Measurements from ENCODE around the gene SCAF4. TPM values are rescaled to one million over a fixed set of nuclear protein-coding genes. Genes with fewer than 3 reads are reported as not detected.

The SCAF4 gene
- total and polyA plus RNA-seq, 2 donors (not counting 1 experiment from before 2014, with no cell fraction given), result 42.3 to 110 TPM

- intact Hi-C loops (cut with micrococcal nuclease), result no loop called here
- H4K20me1 ChIP-seq (ENCODE audit: control insufficient read depth, insufficient read depth, low read length, poor library complexity, severe bottlenecking), result no peaks in the 10 kb centered on the region
- no peak overlapping the region for H3K4me2 ChIP-seq (replicated peaks; ENCODE audit: low read depth, low read length, poor library complexity, severe bottlenecking)
- ChIA-PET CTCF (no interaction called here), POLR2A (no interaction called here)
- no peak overlapping the region for H3K27ac ChIP-seq (ENCODE audit: low read length in 2 of 2)
- H3K27ac Mint-ChIP-seq, result no peak overlapping the region
- DNase-seq (no peak), ATAC-seq (ENCODE audit: low read depth) (no peak)
- peaks cover 3% of the 10 kb centered on the region for H3K9me3 Mint-ChIP-seq (ENCODE audit: insufficient read depth)
- no peaks in the 10 kb centered on the region for H3K79me2 ChIP-seq (ENCODE audit: control insufficient read depth, insufficient read depth, low read length)
- no peak overlapping the region for H3K4me3 ChIP-seq (ENCODE audit: control extremely low read depth in 1 of 5, extremely low read depth in 1 of 5, insufficient read depth in 1 of 5, low read depth in 2 of 5, low read length in 4 of 5)
- no peak overlapping the region for H2AFZ ChIP-seq (ENCODE audit: insufficient read depth, low read depth, low read length, poor library complexity, severe bottlenecking)
- no CpG with 5 or more reads among the region's 3 CpGs for WGBS (ENCODE audit: insufficient coverage)
- H3K36me3 ChIP-seq (replicated peaks in 1 of 2; ENCODE audit: control extremely low read depth in 1 of 2, control insufficient read depth in 1 of 2, extremely low read depth in 1 of 2, insufficient read depth in 2 of 2, low read length in 1 of 2), result no peaks in the 10 kb centered on the region
- no peak overlapping the region for H3K9ac ChIP-seq (ENCODE audit: low read length)
- H3K9me3 ChIP-seq (ENCODE audit: control extremely low read depth in 1 of 3, control insufficient read depth in 2 of 3, insufficient read depth in 1 of 3, low read length in 2 of 3), result peaks cover 0 to 6% (median 0%) of the 10 kb centered on the region in 3 donors
- H3K4me3 Mint-ChIP-seq, result no peak overlapping the region
- peaks cover 7 to 17% of the 10 kb centered on the region in 2 donors for H3K4me1 ChIP-seq (ENCODE audit: control insufficient read depth in 2 of 2, insufficient read depth in 2 of 2, low read length in 2 of 2)
- TF ChIP-seq CTCF (IDR thresholded peaks at IDR 0.05) (no peak), EZH2 (IDR thresholded peaks at IDR 0.05; ENCODE audit: borderline replicate concordance, insufficient read depth, low read depth, low read length, poor library complexity, severe bottlenecking) (no peak)
- H3K27me3 Mint-ChIP-seq, result no peaks in the 10 kb centered on the region
- H3K27me3 ChIP-seq (replicated peaks in 1 of 4; ENCODE audit: control extremely low read depth in 1 of 4, control insufficient read depth in 3 of 4, insufficient read depth in 4 of 4, low read length in 3 of 4), result no peaks in the 10 kb centered on the region
- H3K4me1 Mint-ChIP-seq, result peaks cover 20% of the 10 kb centered on the region
Measured at GRCh38 chr21:31650930-31651329, 81.0 kb downstream of the SCAF4 start.

- ATAC-seq (ENCODE audit: low read depth), result peak; percentile 24
- Histone ChIP-seq H4K20me1 (ENCODE audit: control insufficient read depth, insufficient read depth, low read length, poor library complexity, severe bottlenecking) (no peaks in the 10 kb centered on the region), H3K4me3 (ENCODE audit: control extremely low read depth in 1 of 5, extremely low read depth in 1 of 5, insufficient read depth in 1 of 5, low read depth in 2 of 5, low read length in 4 of 5) (peak overlapping the region in 1 of 5 experiments; percentile 30), H3K27ac (ENCODE audit: low read length in 2 of 2) (no peak overlapping the region), H3K36me3 (replicated peaks in 1 of 2; ENCODE audit: control extremely low read depth in 1 of 2, control insufficient read depth in 1 of 2, extremely low read depth in 1 of 2, insufficient read depth in 2 of 2, low read length in 1 of 2) (no peaks in the 10 kb centered on the region), H2AFZ (ENCODE audit: insufficient read depth, low read depth, low read length, poor library complexity, severe bottlenecking) (peak overlapping the region; percentile 25), H3K27me3 (replicated peaks in 1 of 4; ENCODE audit: control extremely low read depth in 1 of 4, control insufficient read depth in 3 of 4, insufficient read depth in 4 of 4, low read length in 3 of 4) (no peaks in the 10 kb centered on the region), H3K4me1 (ENCODE audit: control insufficient read depth in 2 of 2, insufficient read depth in 2 of 2, low read length in 2 of 2) (peaks cover 0 to 10% of the 10 kb centered on the region in 2 donors), H3K79me2 (ENCODE audit: control insufficient read depth, insufficient read depth, low read length) (no peaks in the 10 kb centered on the region), H3K4me2 (replicated peaks; ENCODE audit: low read depth, low read length, poor library complexity, severe bottlenecking) (peak overlapping the region; percentile 36), H3K9me3 (ENCODE audit: control extremely low read depth in 1 of 3, control insufficient read depth in 2 of 3, insufficient read depth in 1 of 3, low read length in 2 of 3) (no peaks in the 10 kb centered on the region), H3K9ac (ENCODE audit: low read length) (no peak overlapping the region)
- 40% methylated on average over 1 of the region's 3 CpGs for WGBS (ENCODE audit: insufficient coverage)
- peaks cover 3% of the 10 kb centered on the region for H3K9me3 Mint-ChIP-seq (ENCODE audit: insufficient read depth)
- DNase-seq, result no peak
- ChIA-PET POLR2A (no interaction called here), CTCF (no interaction called here)
- intact Hi-C loops (cut with micrococcal nuclease), result no loop called here
- peaks cover 7% of the 10 kb centered on the region for H3K4me1 Mint-ChIP-seq
- H3K27me3 Mint-ChIP-seq, result no peaks in the 10 kb centered on the region
- H3K4me3 Mint-ChIP-seq, result peak overlapping the region; percentile 69
- peak overlapping the region; percentile 28 for H3K27ac Mint-ChIP-seq
- no peak for TF ChIP-seq CTCF (IDR thresholded peaks at IDR 0.05)
- TF ChIP-seq EZH2 (IDR thresholded peaks at IDR 0.05; ENCODE audit: borderline replicate concordance, insufficient read depth, low read depth, low read length, poor library complexity, severe bottlenecking), result no peak
Measured at GRCh38 chr21:31647650-31648049, 84.3 kb downstream of the SCAF4 start.
